Keratinocyte (primary cell): ENCODE data around the gene HDAC1. TPM values are rescaled to one million over a fixed set of nuclear protein-coding genes. Genes with fewer than 3 reads are reported as not detected.

Source experiments
- DNase-seq: peaks from one replicate; pipeline ENCODE4 v3.0.0-alpha.2; 2011; ENCODE audit warnings: low read depth, missing footprints, low spot score
- FAIRE-seq: peaks from 2 replicates; lab custom pipeline; 2011; peaks lifted over from hg19 to GRCh38; lab: Jason Lieb, UNC
- H2AFZ ChIP-seq: 2 replicates; pipeline ENCODE4 v1.6.0; 2012; ENCODE audit warnings: low read length, control low read depth, inconsistent platforms; ENCODE audit not compliant: control insufficient read depth
- H3K27ac ChIP-seq: 2 replicates; pipeline ENCODE4 v1.5.1; 2011; ENCODE audit warnings: low read length; ENCODE audit not compliant: control insufficient read depth, insufficient read depth
- H3K27me3 ChIP-seq: 3 replicates; pipeline ENCODE4 v1.6.0; 2011; ENCODE audit warnings: low read length; ENCODE audit not compliant: control insufficient read depth, insufficient read depth; ENCODE audit errors: extremely low read depth
- H3K36me3 ChIP-seq, 2 experiments: 2 replicates in 1 of 2; 3 replicates in 1 of 2; pipeline ENCODE4 v1.5.1; 2011; ENCODE audit warnings: low read length in 2 of 2, mild to moderate bottlenecking in 1 of 2; ENCODE audit not compliant: control insufficient read depth in 2 of 2, insufficient read depth in 2 of 2; ENCODE audit errors: extremely low read depth in 1 of 2
- H3K4me1 ChIP-seq: 3 replicates; pipeline ENCODE4 v1.5.1; 2011; ENCODE audit warnings: low read length; ENCODE audit not compliant: control insufficient read depth, insufficient read depth; ENCODE audit errors: extremely low read depth
- H3K4me2 ChIP-seq: 3 replicates; pipeline ENCODE4 v1.6.0; 2011; ENCODE audit warnings: low read depth, low read length; ENCODE audit not compliant: control insufficient read depth, insufficient read depth; ENCODE audit errors: extremely low read depth
- H3K4me3 ChIP-seq, 3 experiments: fragments of 200-600 bp in 1 of 3; sonication (generic) in 1 of 3; 2 replicates in 2 of 3; 3 replicates in 1 of 3; pipeline ENCODE4 v1.5.1; 2011 to 2016; ENCODE audit warnings: low read length in 3 of 3, mild to moderate bottlenecking in 3 of 3, control low read depth in 2 of 3, inconsistent platforms in 1 of 3, low read depth in 1 of 3, mixed read lengths in 1 of 3, mixed run types in 1 of 3, moderate library complexity in 1 of 3; ENCODE audit not compliant: control insufficient read depth in 2 of 3, insufficient read depth in 2 of 3; ENCODE audit errors: extremely low read depth in 1 of 3
- H3K79me2 ChIP-seq: 2 replicates; pipeline ENCODE4 v1.6.0; 2012; ENCODE audit warnings: low read length; ENCODE audit not compliant: control insufficient read depth, insufficient read depth
- H3K9ac ChIP-seq: 3 replicates; pipeline ENCODE4 v1.6.0; 2011; ENCODE audit warnings: low read length; ENCODE audit not compliant: control insufficient read depth, insufficient read depth; ENCODE audit errors: extremely low read depth
- H3K9me1 ChIP-seq: 3 replicates; pipeline ENCODE4 v1.6.0; 2011; ENCODE audit warnings: low read length; ENCODE audit not compliant: control insufficient read depth, insufficient read depth; ENCODE audit errors: extremely low read depth
- H3K9me3 ChIP-seq: 2 replicates; pipeline ENCODE4 v1.5.1; 2012; ENCODE audit warnings: low read depth, low read length; ENCODE audit not compliant: control insufficient read depth
- H4K20me1 ChIP-seq: 3 replicates; pipeline ENCODE4 v1.6.0; 2011; ENCODE audit warnings: low read length; ENCODE audit not compliant: control insufficient read depth, insufficient read depth; ENCODE audit errors: extremely low read depth
- EZH2 ChIP-seq: IDR thresholded peaks from one replicate; pipeline ENCODE4 v1.6.1; 2012; ENCODE audit warnings: inconsistent platforms, mild to moderate bottlenecking, low read length, moderate library complexity
- dilution Hi-C: fragments of 300-500 bp; cut with MboI; formaldehyde crosslinking; loops from one replicate; pipeline ENCODE4 v1.7.0; 2020; ENCODE audit warnings: low sequenced_read_pairs; ENCODE audit not compliant: extremely low pct_ligation_motif_present
- polyA plus RNA-seq, 5 experiments: library from polyadenylated mRNA; depleted of rRNA in 3 of 5; stranded (reverse) in 3 of 5; stranded (forward) in 1 of 5; unstranded in 1 of 5; fragments of >200 nt; gene quantifications; 1 replicate in 1 of 5; 2 replicates in 3 of 5; 3 replicates in 1 of 5; pipeline versions ENCODE4 v1.2.1 to v1.2.3, GENCODE V29; 2011 to 2012; ENCODE audit warnings: missing spikeins in 2 of 5, low read depth in 1 of 5, low replicate concordance in 1 of 5
- TF ChIP-seq, protein P1 (sequence below), 3 experiments: IDR thresholded peaks in 1 of 3; conservative IDR thresholded peaks in 1 of 3; optimal IDR thresholded peaks in 1 of 3; 2 replicates in 2 of 3; 3 replicates in 1 of 3; pipeline versions ENCODE3 to v1.5.1; 2011; ENCODE audit warnings: low read length in 3 of 3, mild to moderate bottlenecking in 3 of 3, moderate library complexity in 2 of 3, control low read depth in 1 of 3, inconsistent platforms in 1 of 3; ENCODE audit not compliant: insufficient read depth in 2 of 3; ENCODE audit errors: extremely low read depth in 1 of 3

The HDAC1 gene
- polyA plus RNA-seq, 1 donor (not counting 4 experiments of a cell fraction or from before 2014, with no cell fraction given), result 198 TPM

DNA sequence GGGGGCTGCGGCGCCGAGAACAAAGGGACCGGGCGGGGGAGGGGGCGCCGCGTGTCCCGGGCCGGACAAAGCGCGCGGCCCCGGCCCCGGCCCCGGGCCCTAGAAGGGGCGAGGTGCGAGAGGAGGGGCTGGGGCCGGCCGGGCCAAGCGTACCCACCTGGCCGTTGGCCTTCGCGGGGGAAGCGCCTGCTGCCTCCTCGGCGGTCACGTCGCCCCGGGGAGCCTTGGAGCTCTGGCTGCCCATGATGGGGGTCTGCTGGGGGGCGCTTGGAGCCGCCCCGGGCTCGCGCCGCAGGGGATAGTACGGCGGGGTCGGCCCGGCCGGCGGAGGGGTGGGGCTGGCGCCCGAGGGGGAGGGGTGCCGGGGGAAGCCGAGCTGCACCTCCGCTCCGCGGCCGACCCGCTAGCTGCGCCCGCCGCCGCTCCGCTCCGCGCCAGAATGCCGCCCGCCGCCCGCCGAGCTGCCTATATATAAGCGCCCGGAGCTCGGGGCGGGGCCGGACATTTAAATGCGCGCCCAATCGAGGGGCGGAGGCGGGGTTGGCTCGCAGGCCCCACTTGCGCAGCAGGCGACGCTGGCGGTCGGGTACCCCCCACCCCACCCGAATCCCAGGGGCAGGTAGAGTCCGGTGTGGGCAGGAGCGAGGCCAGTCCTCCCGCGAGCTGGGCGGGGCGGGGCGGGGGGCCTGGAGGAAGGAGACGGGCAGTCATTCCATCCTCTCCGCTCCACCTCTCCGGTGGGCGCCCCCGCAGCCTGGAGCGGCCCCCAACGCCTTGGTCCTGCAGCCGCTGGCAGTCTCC is 44.1 kb downstream of the HDAC1 start, which contains the start of gene MARCKSL1:
Gene MARCKSL1 (minus strand): TSS at position 444 of the 801 bp plus-strand sequence. CDS start 200 bp downstream, at position 244.
- H3K27ac ChIP-seq, result no peak within 1 kb of the TSS
- H4K20me1 ChIP-seq, result peaks cover 2% of the 10 kb centered on the region
- peaks cover 10 to 11% of the 10 kb centered on the region in 2 experiments for H3K36me3 ChIP-seq
- DNase-seq, result no peak
- H3K9me1 ChIP-seq, result no peaks in the 10 kb centered on the region
- H3K27me3 ChIP-seq, result peaks cover 14% of the 10 kb centered on the region
- H3K9me3 ChIP-seq, result no peaks in the 10 kb centered on the region
- dilution Hi-C loops, result no loop called here
- H3K9ac ChIP-seq, result peak within 1 kb of the TSS; percentile 58
- peaks cover 33% of the 10 kb centered on the region for H3K4me1 ChIP-seq
- no peak within 1 kb of the TSS for H2AFZ ChIP-seq
- peak within 1 kb of the TSS; percentile 42 to 62 (median 42) for H3K4me3 ChIP-seq
- no peaks in the 10 kb centered on the region for H3K79me2 ChIP-seq
- TF ChIP-seq, protein P1, sequence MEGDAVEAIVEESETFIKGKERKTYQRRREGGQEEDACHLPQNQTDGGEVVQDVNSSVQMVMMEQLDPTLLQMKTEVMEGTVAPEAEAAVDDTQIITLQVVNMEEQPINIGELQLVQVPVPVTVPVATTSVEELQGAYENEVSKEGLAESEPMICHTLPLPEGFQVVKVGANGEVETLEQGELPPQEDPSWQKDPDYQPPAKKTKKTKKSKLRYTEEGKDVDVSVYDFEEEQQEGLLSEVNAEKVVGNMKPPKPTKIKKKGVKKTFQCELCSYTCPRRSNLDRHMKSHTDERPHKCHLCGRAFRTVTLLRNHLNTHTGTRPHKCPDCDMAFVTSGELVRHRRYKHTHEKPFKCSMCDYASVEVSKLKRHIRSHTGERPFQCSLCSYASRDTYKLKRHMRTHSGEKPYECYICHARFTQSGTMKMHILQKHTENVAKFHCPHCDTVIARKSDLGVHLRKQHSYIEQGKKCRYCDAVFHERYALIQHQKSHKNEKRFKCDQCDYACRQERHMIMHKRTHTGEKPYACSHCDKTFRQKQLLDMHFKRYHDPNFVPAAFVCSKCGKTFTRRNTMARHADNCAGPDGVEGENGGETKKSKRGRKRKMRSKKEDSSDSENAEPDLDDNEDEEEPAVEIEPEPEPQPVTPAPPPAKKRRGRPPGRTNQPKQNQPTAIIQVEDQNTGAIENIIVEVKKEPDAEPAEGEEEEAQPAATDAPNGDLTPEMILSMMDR (optimal IDR thresholded peaks at IDR 0.05 in 1 of 3, IDR thresholded peaks at IDR 0.05 in 1 of 3, conservative IDR thresholded peaks at IDR 0.05 in 1 of 3; ENCODE audit: extremely low read depth in 1 of 3, insufficient read depth in 2 of 3, low read length in 3 of 3), result no peak
- no peak for TF ChIP-seq EZH2
- H3K4me2 ChIP-seq, result peak within 1 kb of the TSS; percentile 69
- FAIRE-seq, result no peak

DNA sequence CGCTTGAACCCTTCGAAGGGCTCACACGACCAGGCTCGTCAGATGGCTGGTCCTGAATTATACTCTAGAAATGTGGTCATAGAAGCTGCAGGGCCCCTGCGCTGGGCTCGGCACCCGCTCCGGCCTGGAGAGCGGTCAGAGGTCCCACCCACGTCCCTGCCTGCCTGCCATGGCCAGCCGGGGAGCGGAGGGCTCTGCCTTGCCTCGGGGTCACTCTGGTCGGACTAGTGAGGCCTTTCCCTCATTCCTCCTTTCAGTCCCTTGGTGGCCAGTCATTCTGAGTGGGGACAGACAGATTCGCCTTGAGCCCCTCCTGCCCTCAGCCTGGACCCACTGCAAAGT is 44.7 kb downstream of the HDAC1 start:
- Histone ChIP-seq H3K9me3 (no peaks in the 10 kb centered on the region), H3K27me3 (peaks cover 14% of the 10 kb centered on the region), H3K79me2 (no peaks in the 10 kb centered on the region), H4K20me1 (peaks cover 2% of the 10 kb centered on the region), H3K4me3 (no peak overlapping the region), H3K4me2 (no peak overlapping the region), H3K27ac (no peak overlapping the region), H3K36me3 (peaks cover 6 to 11% of the 10 kb centered on the region in 2 experiments), H2AFZ (no peak overlapping the region), H3K9me1 (no peaks in the 10 kb centered on the region), H3K4me1 (peaks cover 34% of the 10 kb centered on the region), H3K9ac (no peak overlapping the region)
- no peak for TF ChIP-seq EZH2
- TF ChIP-seq, protein P1 (optimal IDR thresholded peaks at IDR 0.05 in 1 of 3, IDR thresholded peaks at IDR 0.05 in 1 of 3, conservative IDR thresholded peaks at IDR 0.05 in 1 of 3; ENCODE audit: extremely low read depth in 1 of 3, insufficient read depth in 2 of 3, low read length in 3 of 3), result no peak
- FAIRE-seq (no peak), DNase-seq (no peak)
- dilution Hi-C loops, result no loop called here
